PFSK-1 (cell line): ENCODE data around the gene PANK1.

ENCODE experiments used
- FOXP2 ChIP-seq: optimal IDR thresholded peaks from 2 replicates; pipeline ENCODE3; 2011; ENCODE audit warnings: borderline replicate concordance, control low read depth, inconsistent platforms; ENCODE audit not compliant: insufficient read depth; ENCODE audit errors: extremely low read length, extremely low read depth
- POLR2AphosphoS5 ChIP-seq: IDR thresholded peaks from 2 replicates; pipeline ENCODE4 v1.6.1; 2012; ENCODE audit warnings: low read depth, mild to moderate bottlenecking, control low read depth, low read length, moderate library complexity
- TAF1 ChIP-seq: IDR thresholded peaks from 2 replicates; pipeline ENCODE4 v1.6.1; 2012; ENCODE audit warnings: low read length, control low read depth, borderline replicate concordance; ENCODE audit not compliant: insufficient read depth

GRCh38 chr10:89649051-89649450, 4.0 kb upstream of the PANK1 start:
- TF ChIP-seq POLR2AphosphoS5 = no peak
- no peak for TF ChIP-seq FOXP2
- no peak for TF ChIP-seq TAF1
